ENCODE results near the gene EMP2. TPM values are rescaled to one million over a fixed set of nuclear protein-coding genes. Genes with fewer than 3 reads are reported as not detected.

The EMP2 gene
- total and polyA plus RNA-seq, 7 experiments from 2014 or later, result not detected

GRCh38 chr16:10552281-10552680, 28.1 kb downstream of the EMP2 start:
- POLR2A ChIA-PET, result interaction anchor here (0.7 kb wide), 2 partner anchors 9 to 17 kb away, joined by 3 read pairs; no protein-coding TSS in a partner anchor
- Mint-ChIP-seq H3K27me3 (peaks cover 10 to 15% (median 14%) of the 10 kb centered on the region in 5 donors), H3K4me3 (peak overlapping the region in 3 of 10 donors; percentile 75 to 90 (median 78)), H3K9me3 (peaks cover 0 to 29% (median 8%) of the 10 kb centered on the region in 11 donors), H3K36me3 (peaks cover 0 to 10% (median 4%) of the 10 kb centered on the region in 5 donors), H3K4me1 (peaks cover 0 to 13% (median 9%) of the 10 kb centered on the region in 7 donors), H3K27ac (no peak overlapping the region)
- H3K4me3 ChIP-seq (ENCODE audit: low read length), result no peak overlapping the region
- DNase-seq, result no peak
- H3K27ac ChIP-seq (ENCODE audit: low read depth, low read length), result no peak overlapping the region
- peaks cover 0 to 4% (median 0%) of the 10 kb centered on the region in 3 experiments for H3K9me3 ChIP-seq (ENCODE audit: control insufficient read depth in 2 of 3, low read length in 3 of 3)
- ATAC-seq, result no peak
- no peaks in the 10 kb centered on the region for H3K4me1 ChIP-seq (ENCODE audit: control insufficient read depth in 2 of 2, insufficient read depth in 2 of 2, low read length in 2 of 2)
- no peaks in the 10 kb centered on the region for H3K27me3 ChIP-seq (ENCODE audit: control insufficient read depth in 2 of 2, insufficient read depth in 2 of 2, low read length in 2 of 2)
- no peaks in the 10 kb centered on the region for H3K36me3 ChIP-seq (ENCODE audit: control insufficient read depth in 2 of 3, insufficient read depth in 3 of 3, low read length in 3 of 3)
- intact Hi-C loops (cut with micrococcal nuclease), result no loop called here
- CTCF ChIA-PET, result no interaction called here

- Histone ChIP-seq H3K4me1 (ENCODE audit: control insufficient read depth in 2 of 2, insufficient read depth in 2 of 2, low read length in 2 of 2) (no peaks in the 10 kb centered on the region), H3K27ac (ENCODE audit: low read depth, low read length) (no peak overlapping the region), H3K9me3 (ENCODE audit: control insufficient read depth in 2 of 3, low read length in 3 of 3) (peaks cover 0 to 4% (median 0%) of the 10 kb centered on the region in 3 experiments), H3K36me3 (ENCODE audit: control insufficient read depth in 2 of 3, insufficient read depth in 3 of 3, low read length in 3 of 3) (no peaks in the 10 kb centered on the region), H3K4me3 (ENCODE audit: low read length) (no peak overlapping the region), H3K27me3 (ENCODE audit: control insufficient read depth in 2 of 2, insufficient read depth in 2 of 2, low read length in 2 of 2) (no peaks in the 10 kb centered on the region)
- intact Hi-C loops (cut with micrococcal nuclease), result no loop called here
- Mint-ChIP-seq H3K9me3 (peaks cover 0 to 31% (median 9%) of the 10 kb centered on the region in 11 donors), H3K27ac (no peak overlapping the region), H3K4me3 (no peak overlapping the region), H3K4me1 (peaks cover 0 to 13% (median 9%) of the 10 kb centered on the region in 7 donors), H3K27me3 (peaks cover 11 to 17% (median 16%) of the 10 kb centered on the region in 5 donors), H3K36me3 (peaks cover 0 to 10% (median 4%) of the 10 kb centered on the region in 5 donors)
- no peak for ATAC-seq
- no peak for DNase-seq
- POLR2A ChIA-PET, result interaction anchor here (0.7 kb wide), 1 partner anchor 17 kb away, joined by 3 read pairs; no protein-coding TSS in a partner anchor
- CTCF ChIA-PET, result no interaction called here
These were observed 28.5 kb downstream of the EMP2 start for GRCh38 chr16:10551881-10552280.

- Mint-ChIP-seq H3K27ac (no peak overlapping the region), H3K27me3 (peaks cover 10 to 19% (median 15%) of the 10 kb centered on the region in 5 donors), H3K4me1 (peaks cover 0 to 10% (median 8%) of the 10 kb centered on the region in 7 donors), H3K36me3 (peaks cover 0 to 5% (median 3%) of the 10 kb centered on the region in 5 donors), H3K9me3 (peaks cover 0 to 24% (median 9%) of the 10 kb centered on the region in 11 donors), H3K4me3 (no peak overlapping the region)
- Histone ChIP-seq H3K4me3 (ENCODE audit: low read length) (no peak overlapping the region), H3K27ac (ENCODE audit: low read depth, low read length) (no peak overlapping the region), H3K27me3 (ENCODE audit: control insufficient read depth in 2 of 2, insufficient read depth in 2 of 2, low read length in 2 of 2) (no peaks in the 10 kb centered on the region), H3K36me3 (ENCODE audit: control insufficient read depth in 2 of 3, insufficient read depth in 3 of 3, low read length in 3 of 3) (no peaks in the 10 kb centered on the region), H3K9me3 (ENCODE audit: control insufficient read depth in 2 of 3, low read length in 3 of 3) (peaks cover 0 to 4% (median 0%) of the 10 kb centered on the region in 3 experiments), H3K4me1 (ENCODE audit: control insufficient read depth in 2 of 2, insufficient read depth in 2 of 2, low read length in 2 of 2) (no peaks in the 10 kb centered on the region)
- DNase-seq (no peak), ATAC-seq (no peak)
- CTCF ChIA-PET, result no interaction called here
- POLR2A ChIA-PET, result no interaction called here
- intact Hi-C loops (cut with micrococcal nuclease), result no loop called here
These were observed 32.0 kb downstream of the EMP2 start for GRCh38 chr16:10548404-10548803.

GRCh38 chr16:10547708-10548107, 32.7 kb downstream of the EMP2 start:
- POLR2A ChIA-PET, result no interaction called here

GRCh38 chr16:10543231-10543977, 37.0 kb downstream of the EMP2 start:
- no peaks in the 10 kb centered on the region for H3K4me1 Mint-ChIP-seq
- peaks cover 0 to 4% (median 0%) of the 10 kb centered on the region in 3 experiments for H3K9me3 ChIP-seq (ENCODE audit: control insufficient read depth in 2 of 3, low read length in 3 of 3)
- no peak overlapping the region for H3K4me3 Mint-ChIP-seq
- no peaks in the 10 kb centered on the region for H3K4me1 ChIP-seq (ENCODE audit: control insufficient read depth in 2 of 2, insufficient read depth in 2 of 2, low read length in 2 of 2)
- peaks cover 0 to 13% (median 4%) of the 10 kb centered on the region in 11 donors for H3K9me3 Mint-ChIP-seq
- H3K36me3 ChIP-seq (ENCODE audit: control insufficient read depth in 2 of 3, insufficient read depth in 3 of 3, low read length in 3 of 3), result no peaks in the 10 kb centered on the region
- H3K27me3 Mint-ChIP-seq, result peaks cover 0 to 15% (median 11%) of the 10 kb centered on the region in 5 donors
- no peak overlapping the region for H3K27ac Mint-ChIP-seq
- H3K27ac ChIP-seq (ENCODE audit: low read depth, low read length), result no peak overlapping the region
- peaks cover 0 to 4% (median 0%) of the 10 kb centered on the region in 5 donors for H3K36me3 Mint-ChIP-seq
- intact Hi-C loops (cut with micrococcal nuclease), result no loop called here
- ATAC-seq (no peak), DNase-seq (no peak)
- no peak overlapping the region for H3K4me3 ChIP-seq (ENCODE audit: low read length)
- ChIA-PET CTCF (no interaction called here), POLR2A (interaction anchor here (0.6 kb wide), 1 partner anchor 9 kb away, joined by 3 read pairs; no protein-coding TSS in a partner anchor)
- H3K27me3 ChIP-seq (ENCODE audit: control insufficient read depth in 2 of 2, insufficient read depth in 2 of 2, low read length in 2 of 2), result no peaks in the 10 kb centered on the region

More at GRCh38 chr16:10547708-10548107, 32.7 kb downstream of the EMP2 start:
- CTCF ChIA-PET, result no interaction called here
- no peak for ATAC-seq
- Mint-ChIP-seq H3K4me3 (no peak overlapping the region), H3K36me3 (peaks cover 0 to 5% (median 3%) of the 10 kb centered on the region in 5 donors), H3K27me3 (peaks cover 6 to 15% (median 12%) of the 10 kb centered on the region in 5 donors), H3K9me3 (peaks cover 0 to 24% (median 9%) of the 10 kb centered on the region in 11 donors), H3K27ac (no peak overlapping the region), H3K4me1 (peaks cover 0 to 5% (median 1%) of the 10 kb centered on the region in 7 donors)
- intact Hi-C loops (cut with micrococcal nuclease), result no loop called here
- no peak overlapping the region for H3K27ac ChIP-seq (ENCODE audit: low read depth, low read length)
- H3K4me3 ChIP-seq (ENCODE audit: low read length), result no peak overlapping the region
- H3K36me3 ChIP-seq (ENCODE audit: control insufficient read depth in 2 of 3, insufficient read depth in 3 of 3, low read length in 3 of 3), result no peaks in the 10 kb centered on the region
- no peaks in the 10 kb centered on the region for H3K27me3 ChIP-seq (ENCODE audit: control insufficient read depth in 2 of 2, insufficient read depth in 2 of 2, low read length in 2 of 2)
- H3K4me1 ChIP-seq (ENCODE audit: control insufficient read depth in 2 of 2, insufficient read depth in 2 of 2, low read length in 2 of 2), result no peaks in the 10 kb centered on the region
- no peak for DNase-seq
- H3K9me3 ChIP-seq (ENCODE audit: control insufficient read depth in 2 of 3, low read length in 3 of 3), result peaks cover 0 to 4% (median 0%) of the 10 kb centered on the region in 3 experiments

GRCh38 chr16:10541366-10541765, 39.0 kb downstream of the EMP2 start:
- DNase-seq (no peak), ATAC-seq (no peak)
- Mint-ChIP-seq H3K27ac (peak overlapping the region in 1 of 9 donors; percentile 36), H3K4me3 (no peak overlapping the region), H3K4me1 (no peaks in the 10 kb centered on the region), H3K36me3 (no peaks in the 10 kb centered on the region), H3K27me3 (peaks cover 0 to 6% (median 6%) of the 10 kb centered on the region in 5 donors), H3K9me3 (no peaks in the 10 kb centered on the region)
- H3K4me3 ChIP-seq (ENCODE audit: low read length), result no peak overlapping the region
- POLR2A ChIA-PET, result no interaction called here
- H3K4me1 ChIP-seq (ENCODE audit: control insufficient read depth in 2 of 2, insufficient read depth in 2 of 2, low read length in 2 of 2), result no peaks in the 10 kb centered on the region
- no peaks in the 10 kb centered on the region for H3K27me3 ChIP-seq (ENCODE audit: control insufficient read depth in 2 of 2, insufficient read depth in 2 of 2, low read length in 2 of 2)
- H3K36me3 ChIP-seq (ENCODE audit: control insufficient read depth in 2 of 3, insufficient read depth in 3 of 3, low read length in 3 of 3), result no peaks in the 10 kb centered on the region
- intact Hi-C loops (cut with micrococcal nuclease), result no loop called here
- no peak overlapping the region for H3K27ac ChIP-seq (ENCODE audit: low read depth, low read length)
- CTCF ChIA-PET, result interaction anchor here (0.7 kb wide), 1 partner anchor 284 kb away, joined by 3 read pairs; no protein-coding TSS in a partner anchor
- no peaks in the 10 kb centered on the region for H3K9me3 ChIP-seq (ENCODE audit: control insufficient read depth in 2 of 3, low read length in 3 of 3)

All from naive thymus-derived CD4-positive, alpha-beta T cell (primary cell).